HEK293T (cell line): ENCODE data around the gene DLX1.

ENCODE experiments used
- CTCF ChIA-PET: fragments of 350-600 bp; formaldehyde crosslinking; extraction: SDS; loops from one replicate; lab custom pipeline; 2021; ENCODE audit warnings: antibody characterized with exemption, inconsistent platforms; lab: Yijun Ruan, JAX
- POLR2A ChIA-PET: fragments of 350-600 bp; formaldehyde crosslinking; extraction: SDS; loops from one replicate; lab custom pipeline; 2020; ENCODE audit warnings: antibody characterized with exemption, inconsistent platforms; lab: Yijun Ruan, JAX
- DNase-seq: peaks from one replicate; pipeline ENCODE4 v3.0.0; 2012; ENCODE audit warnings: mixed read lengths; ENCODE audit errors: extremely low spot score
- ARNT ChIP-seq: fragments of 450-650 bp; IDR thresholded peaks from 2 replicates; pipeline ENCODE4 v1.6.1; 2017; ENCODE audit warnings: mild to moderate bottlenecking
- BHLHE40 ChIP-seq: fragments of 450-650 bp; IDR thresholded peaks from 2 replicates; pipeline ENCODE4 v1.6.1; 2016; ENCODE audit warnings: mild to moderate bottlenecking, moderate library complexity, borderline replicate concordance
- CTBP1 ChIP-seq: fragments of 450-650 bp; IDR thresholded peaks from 2 replicates; pipeline ENCODE4 v1.6.1; 2016; ENCODE audit warnings: borderline replicate concordance
- ELF4 ChIP-seq: fragments of 450-650 bp; IDR thresholded peaks from 2 replicates; pipeline ENCODE4 v1.6.1; 2017; ENCODE audit warnings: antibody characterized with exemption
- FOXA1 ChIP-seq: fragments of 450-650 bp; IDR thresholded peaks from 2 replicates; pipeline ENCODE4 v1.6.1; 2016; ENCODE audit warnings: mild to moderate bottlenecking
- FOXK2 ChIP-seq: fragments of 450-650 bp; IDR thresholded peaks from 2 replicates; pipeline ENCODE4 v1.6.1; 2016; ENCODE audit warnings: mild to moderate bottlenecking
- FOXM1 ChIP-seq: fragments of 450-650 bp; IDR thresholded peaks from 2 replicates; pipeline ENCODE4 v1.6.1; 2017; ENCODE audit warnings: mild to moderate bottlenecking, borderline replicate concordance
- HDGF ChIP-seq: fragments of 450-650 bp; IDR thresholded peaks from 2 replicates; pipeline ENCODE4 v1.6.1; 2017; ENCODE audit warnings: antibody characterized with exemption, borderline replicate concordance
- L3MBTL2 ChIP-seq: fragments of 450-650 bp; conservative IDR thresholded peaks from 2 replicates; pipeline ENCODE4 v1.6.1; 2016; ENCODE audit warnings: mild to moderate bottlenecking
- LEF1 ChIP-seq: fragments of 450-650 bp; IDR thresholded peaks from 2 replicates; pipeline ENCODE4 v1.6.1; 2017; ENCODE audit warnings: mild to moderate bottlenecking, borderline replicate concordance
- NFRKB ChIP-seq: fragments of 450-650 bp; IDR thresholded peaks from 2 replicates; pipeline ENCODE4 v1.6.1; 2016; ENCODE audit warnings: mild to moderate bottlenecking, moderate library complexity
- PKNOX1 ChIP-seq: fragments of 450-650 bp; IDR thresholded peaks from 2 replicates; pipeline ENCODE4 v1.6.1; 2016
- SP1 ChIP-seq: fragments of 450-650 bp; IDR thresholded peaks from 2 replicates; pipeline ENCODE4 v1.6.1; 2017
- SUZ12 ChIP-seq: fragments of 450-650 bp; IDR thresholded peaks from 2 replicates; pipeline ENCODE4 v1.6.1; 2016; ENCODE audit warnings: mild to moderate bottlenecking
- TARDBP ChIP-seq: fragments of 450-650 bp; IDR thresholded peaks from 2 replicates; pipeline ENCODE4 v1.6.1; 2016
- ZNF384 ChIP-seq: fragments of 450-650 bp; IDR thresholded peaks from 2 replicates; pipeline ENCODE4 v1.6.1; 2016

The DLX1 gene

DNA sequence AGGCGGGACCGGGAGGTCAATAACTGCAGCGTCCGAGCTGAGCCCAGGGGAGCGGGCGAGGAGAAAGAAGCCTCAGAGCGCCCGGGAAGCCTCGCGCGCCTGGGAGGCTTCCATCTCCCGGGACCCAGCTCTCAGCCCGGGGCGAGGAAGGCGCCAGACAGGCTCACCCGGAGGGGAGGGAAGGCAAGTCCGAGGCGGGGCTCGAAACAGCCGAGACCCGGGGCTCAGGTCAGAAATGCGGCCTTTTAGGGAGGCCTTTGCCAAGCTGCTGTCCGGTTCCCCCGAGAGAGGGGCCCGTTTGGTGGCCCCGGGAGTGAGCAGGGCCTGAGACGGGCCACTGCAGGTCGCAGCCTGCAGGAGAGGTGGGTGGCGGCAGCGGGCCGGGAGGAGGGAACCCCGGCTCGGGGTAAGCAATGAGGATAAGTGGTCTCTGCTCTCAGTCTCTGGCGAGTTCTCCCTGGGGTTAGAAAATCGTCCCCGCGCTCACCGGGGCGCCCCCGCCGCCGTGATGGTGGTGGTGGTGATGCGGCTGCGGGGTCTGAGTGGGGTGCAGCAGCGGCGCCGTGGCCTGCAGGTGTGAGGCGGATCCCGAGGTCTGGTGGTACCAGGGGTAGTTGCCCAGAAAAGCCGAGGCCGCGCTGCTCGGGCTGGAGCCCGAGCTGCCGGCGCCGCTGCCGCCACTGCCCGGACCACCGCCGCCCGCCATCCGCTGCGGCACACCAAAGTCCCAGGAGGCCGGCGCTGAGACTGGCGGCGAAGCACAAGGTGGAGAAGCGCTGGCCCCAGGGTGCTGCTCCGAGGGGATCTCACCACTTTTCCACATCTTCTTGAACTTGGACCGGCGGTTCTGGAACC is 15.0 kb downstream of the DLX1 start:
- ChIA-PET POLR2A (interaction anchor here (1.2 to 6.2 kb wide), 10 partner anchors 16 to 389 kb away, joined by 3 to 135 read pairs (median 18); partner anchors contain the start of genes DLX1 and HAT1), CTCF (no interaction called here)
- TF ChIP-seq FOXA1 (no peak), HDGF (no peak), ARNT (no peak), FOXM1 (no peak), TARDBP (no peak), ZNF384 (no peak), L3MBTL2 (no peak), ELF4 (no peak), BHLHE40 (no peak), CTBP1 (no peak), FOXK2 (no peak), LEF1 (no peak), SP1 (no peak), SUZ12 (no peak), PKNOX1 (no peak), NFRKB (no peak)
- no peak for DNase-seq

- CTCF ChIA-PET = interaction anchor here (0.7 to 3.0 kb wide), 2 partner anchors 26 to 397 kb away, joined by 4 to 17 read pairs; no protein-coding TSS in a partner anchor
- TF ChIP-seq L3MBTL2 = 0 out of 2 replicates have a peak, but pooled peaks have one; percentile 22
- TF ChIP-seq ZNF384 = no peak
- POLR2A ChIA-PET = interaction anchor here (0.6 to 3.2 kb wide), 22 partner anchors 8 to 1172 kb away, joined by 3 to 49 read pairs (median 4); partner anchors contain the start of genes DLX1, GORASP2, HAT1 and SLC25A12
- no peak for DNase-seq
Measured at GRCh38 chr2:172100935-172101820, 15.9 kb downstream of the DLX1 start.

GRCh38 chr2:172101821-172102390 is 16.6 kb downstream of the DLX1 start:
- no peak for DNase-seq
- ChIA-PET POLR2A (interaction anchor here (0.6 to 3.2 kb wide), 25 partner anchors 9 to 1173 kb away, joined by 3 to 49 read pairs (median 4); partner anchors contain the start of genes DLX1, GORASP2, HAT1 and SLC25A12), CTCF (interaction anchor here (0.6 to 3.0 kb wide), 2 partner anchors 398 to 561 kb away, joined by 8 to 17 read pairs; no protein-coding TSS in a partner anchor)
- TF ChIP-seq ELF4 = no peak
- TF ChIP-seq PKNOX1 = no peak
- TF ChIP-seq L3MBTL2 = no peak
- TF ChIP-seq CTBP1 = no peak
- no peak for TF ChIP-seq HDGF
- no peak for TF ChIP-seq ZNF384
- no peak for TF ChIP-seq ARNT
- TF ChIP-seq SP1 = no peak
- TF ChIP-seq BHLHE40 = no peak
- TF ChIP-seq FOXA1 = no peak

DNA sequence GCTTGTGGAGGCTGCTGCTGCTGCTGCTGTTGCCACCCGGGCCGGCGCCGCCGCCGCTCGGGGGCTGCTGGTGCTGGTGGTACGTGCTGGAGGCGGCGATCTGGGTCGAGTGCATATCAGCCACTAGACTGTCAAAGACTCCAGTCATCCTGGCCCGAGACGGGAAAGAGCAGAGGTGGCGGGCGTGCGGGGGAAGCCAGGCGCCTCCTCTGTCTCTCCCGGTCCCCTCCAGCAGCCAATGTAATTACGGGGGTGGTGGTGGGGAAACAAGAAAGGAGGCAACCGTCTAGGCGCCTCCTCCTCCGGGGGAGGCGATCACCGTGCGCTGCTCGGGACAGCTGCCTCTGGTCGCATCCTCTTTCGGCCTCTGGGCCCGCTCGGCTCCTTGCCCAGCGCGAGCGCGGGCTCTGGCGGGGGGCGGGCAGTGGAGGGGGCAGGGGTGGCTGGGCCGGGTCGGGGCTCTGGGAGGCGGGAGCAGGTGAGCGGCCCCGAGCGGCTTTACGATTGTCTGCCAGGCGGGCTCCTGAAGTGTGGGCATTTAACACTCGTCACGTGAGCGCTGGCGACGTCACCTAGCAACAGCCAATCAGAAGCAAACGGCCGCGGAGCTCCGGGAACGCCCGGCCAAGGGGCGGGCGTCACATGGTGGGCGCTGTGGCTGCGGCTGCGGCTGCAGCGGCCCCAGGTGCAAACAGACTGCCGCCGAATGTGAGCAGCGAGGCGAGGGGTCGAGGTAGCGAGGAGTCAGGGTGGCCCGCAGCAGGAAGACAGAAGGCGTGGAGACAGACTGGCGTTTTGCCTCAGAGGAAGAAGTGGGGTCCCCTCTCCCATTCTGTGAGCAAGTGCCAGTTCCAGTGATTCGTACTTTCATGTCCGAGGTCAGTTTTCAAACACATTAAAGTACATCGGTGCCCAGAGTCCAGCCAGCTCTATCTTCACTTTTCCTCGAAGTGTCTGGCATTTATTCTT is 17.4 kb downstream of the DLX1 start, which contains the start of gene DLX2:
DLX2 (minus strand) TSS at position 510 of the 969 bp plus-strand sequence; CDS start at position 148, 362 bp downstream.
- no peak for TF ChIP-seq ZNF384
- TF ChIP-seq ELF4 = no peak
- no peak for TF ChIP-seq FOXA1
- peak; percentile 84 for TF ChIP-seq L3MBTL2
- CTCF ChIA-PET = interaction anchor here (0.6 to 3.0 kb wide), 7 partner anchors 13 to 561 kb away, joined by 3 to 17 read pairs (median 5); no protein-coding TSS in a partner anchor
- DNase-seq = peak; percentile 88
- POLR2A ChIA-PET = interaction anchor here (0.5 to 3.2 kb wide), 33 partner anchors 9 to 1173 kb away, joined by 3 to 49 read pairs (median 3); partner anchors contain the start of genes DLX1, GORASP2, HAT1 and METAP1D
